H1 (cell line): ENCODE data around the gene NDUFB8. TPM values are rescaled to one million over a fixed set of nuclear protein-coding genes. Genes with fewer than 3 reads are reported as not detected.

ENCODE experiments used
- CTCF ChIA-PET: fragments of 300-600 bp; sonication (Branson Sonifier 250); formaldehyde crosslinking; loops from one replicate; lab custom pipeline; 2021; ENCODE audit not compliant: partially characterized antibody; lab: Charles Lee
- POLR2A ChIA-PET: fragments of 300-600 bp; sonication (Branson Sonifier 250); formaldehyde crosslinking; loops from one replicate; lab custom pipeline; 2021; ENCODE audit warnings: inconsistent platforms; ENCODE audit not compliant: partially characterized antibody; lab: Charles Lee
- DNase-seq, 2 experiments: peaks; one replicate each; pipeline versions ENCODE4 v3.0.0 to v3.0.0-alpha.2; 2010 to 2022; ENCODE audit warnings: low spot score in 2 of 2, low read depth in 1 of 2, mixed read lengths in 1 of 2
- FAIRE-seq: peaks from 2 replicates; lab custom pipeline; 2011; peaks lifted over from hg19 to GRCh38; lab: Jason Lieb, UNC
- H2AFZ ChIP-seq: 2 replicates; pipeline ENCODE4 v1.8.1; 2012; ENCODE audit warnings: low read length, inconsistent platforms
- H2AK5ac ChIP-seq: 2 replicates; pipeline ENCODE4 v1.6.1; 2013; ENCODE audit warnings: low read depth, low read length
- H2BK120ac ChIP-seq: replicated peaks from 2 replicates; pipeline ENCODE3; 2013; ENCODE audit warnings: low read depth, low read length, inconsistent platforms
- H2BK12ac ChIP-seq: 2 replicates; pipeline ENCODE4 v1.6.1; 2013; ENCODE audit warnings: low read depth, low read length
- H2BK15ac ChIP-seq: 2 replicates; pipeline ENCODE4 v1.6.1; 2013; ENCODE audit warnings: low read length
- H2BK20ac ChIP-seq: 2 replicates; pipeline ENCODE4 v1.6.1; 2013; ENCODE audit warnings: low read length
- H2BK5ac ChIP-seq: 2 replicates; pipeline ENCODE4 v1.6.1; 2013; ENCODE audit warnings: low read depth, low read length
- H3K14ac ChIP-seq: 2 replicates; pipeline ENCODE4 v1.6.1; 2013; ENCODE audit warnings: inconsistent platforms; ENCODE audit not compliant: insufficient read length
- H3K18ac ChIP-seq: 2 replicates; pipeline ENCODE4 v1.6.1; 2013; ENCODE audit warnings: low read length; ENCODE audit errors: extremely low read depth
- H3K23ac ChIP-seq: 2 replicates; pipeline ENCODE4 v1.6.1; 2013; ENCODE audit warnings: inconsistent platforms; ENCODE audit not compliant: insufficient read length
- H3K23me2 ChIP-seq: 2 replicates; pipeline ENCODE4 v1.6.1; 2013; ENCODE audit warnings: low read depth, low read length
- H3K27ac ChIP-seq: 2 replicates; pipeline ENCODE4 v1.6.1; 2011; ENCODE audit warnings: low read depth, low read length, inconsistent platforms
- H3K27me3 ChIP-seq, 4 experiments: replicated peaks in 1 of 4; 1 replicate in 1 of 4; 2 replicates in 3 of 4; pipeline versions ENCODE4 v1.6.1 to v1.8.1; 2011 to 2013; ENCODE audit warnings: low read length in 3 of 4, mild to moderate bottlenecking in 3 of 4, inconsistent platforms in 2 of 4, mixed read lengths in 2 of 4, moderate library complexity in 1 of 4; ENCODE audit not compliant: control insufficient read depth in 3 of 4, insufficient read depth in 3 of 4; ENCODE audit errors: extremely low read depth in 1 of 4
- H3K36me3 ChIP-seq, 4 experiments: 2 replicates each; pipeline versions ENCODE4 v1.6.1 to v1.8.1; 2011 to 2013; ENCODE audit warnings: mild to moderate bottlenecking in 4 of 4, low read length in 3 of 4, moderate library complexity in 2 of 4, control low read depth in 1 of 4, inconsistent platforms in 1 of 4; ENCODE audit not compliant: insufficient read depth in 4 of 4, control insufficient read depth in 2 of 4
- H3K4ac ChIP-seq: replicated peaks from 2 replicates; pipeline ENCODE3; 2013; ENCODE audit warnings: low read length, low read depth, mixed read lengths, inconsistent platforms; ENCODE audit not compliant: insufficient read length
- H3K4me1 ChIP-seq, 4 experiments: replicated peaks in 1 of 4; 1 replicate in 1 of 4; 2 replicates in 3 of 4; pipeline versions ENCODE4 v1.6.1 to v1.8.1; 2011 to 2013; ENCODE audit warnings: low read length in 3 of 4, inconsistent platforms in 2 of 4, mixed read lengths in 1 of 4; ENCODE audit not compliant: insufficient read depth in 4 of 4, control insufficient read depth in 3 of 4
- H3K4me2 ChIP-seq, 2 experiments: 2 replicates each; pipeline versions ENCODE4 v1.6.1 to v1.8.1; 2011 to 2013; ENCODE audit warnings: low read depth in 2 of 2, low read length in 2 of 2, control low read depth in 1 of 2, inconsistent platforms in 1 of 2, mild to moderate bottlenecking in 1 of 2; ENCODE audit not compliant: insufficient read depth in 1 of 2
- H3K4me3 ChIP-seq, 4 experiments: fragments of 200-600, 300-600 bp in 1 of 4; sonication (generic), shearing (Covaris generic), sonication (Bioruptor Twin) in 1 of 4; 2 replicates each; pipeline versions ENCODE4 v1.5.1 to v1.8.1; 2011 to 2016; ENCODE audit warnings: low read length in 4 of 4, low read depth in 3 of 4, control low read depth in 2 of 4, inconsistent platforms in 2 of 4, mild to moderate bottlenecking in 2 of 4, mixed read lengths in 1 of 4, moderate library complexity in 1 of 4; ENCODE audit not compliant: insufficient read depth in 2 of 4; ENCODE audit errors: extremely low read depth in 1 of 4
- H3K56ac ChIP-seq: replicated peaks from 2 replicates; pipeline ENCODE3; 2013; ENCODE audit warnings: low read depth, mild to moderate bottlenecking, mixed read lengths, low read length, inconsistent platforms; ENCODE audit not compliant: insufficient read length
- H3K79me1 ChIP-seq: 2 replicates; pipeline ENCODE4 v1.6.1; 2013; ENCODE audit warnings: low read depth, low read length, control low read depth
- H3K79me2 ChIP-seq, 2 experiments: 2 replicates each; pipeline versions ENCODE4 v1.6.1 to v1.8.1; 2012 to 2013; ENCODE audit warnings: low read length in 2 of 2, mild to moderate bottlenecking in 2 of 2, inconsistent platforms in 1 of 2; ENCODE audit not compliant: insufficient read depth in 2 of 2, control insufficient read depth in 1 of 2
- H3K9ac ChIP-seq, 4 experiments: replicated peaks in 1 of 4; 1 replicate in 1 of 4; 2 replicates in 3 of 4; pipeline versions ENCODE4 v1.6.1 to v1.8.1; 2011 to 2013; ENCODE audit warnings: low read depth in 3 of 4, low read length in 3 of 4, control low read depth in 2 of 4, mild to moderate bottlenecking in 2 of 4, moderate library complexity in 2 of 4, inconsistent platforms in 1 of 4; ENCODE audit errors: extremely low read depth in 1 of 4
- H3K9me3 ChIP-seq, 2 experiments: 2 replicates each; pipeline versions ENCODE4 v1.6.1 to v1.8.1; 2012 to 2013; ENCODE audit warnings: mild to moderate bottlenecking in 2 of 2, moderate library complexity in 2 of 2, control low read depth in 1 of 2, inconsistent platforms in 1 of 2, low read depth in 1 of 2, low read length in 1 of 2, mixed read lengths in 1 of 2; ENCODE audit not compliant: insufficient read depth in 2 of 2
- H4K20me1 ChIP-seq, 2 experiments: replicated peaks in 1 of 2; 2 replicates each; pipeline versions ENCODE3 to v1.8.1; 2011 to 2013; ENCODE audit warnings: inconsistent platforms in 2 of 2, low read length in 2 of 2, mild to moderate bottlenecking in 1 of 2; ENCODE audit not compliant: insufficient read depth in 2 of 2, control insufficient read depth in 1 of 2
- H4K5ac ChIP-seq: 2 replicates; pipeline ENCODE4 v1.6.1; 2013; ENCODE audit warnings: low read length, low read depth, mixed read lengths, inconsistent platforms; ENCODE audit not compliant: insufficient read length
- H4K8ac ChIP-seq: 2 replicates; pipeline ENCODE4 v1.8.0; 2013; ENCODE audit warnings: mild to moderate bottlenecking, moderate library complexity, low read length, inconsistent platforms; ENCODE audit not compliant: insufficient read depth; ENCODE audit errors: extremely low read depth
- H4K91ac ChIP-seq: replicated peaks from 2 replicates; pipeline ENCODE3; 2013; ENCODE audit warnings: low read length, mixed read lengths, inconsistent platforms; ENCODE audit not compliant: insufficient read length
- CBX8 ChIP-seq: fragments of 300-800, 300-1000 bp; sonication (generic); IDR thresholded peaks from 2 replicates; pipeline ENCODE4 v1.7.1; 2016; ENCODE audit warnings: low read depth, low read length, borderline replicate concordance
- CEBPB ChIP-seq: IDR thresholded peaks from 2 replicates; pipeline ENCODE4 v1.6.1; 2012; ENCODE audit warnings: low read depth, low read length
- EGR1 ChIP-seq: IDR thresholded peaks from 2 replicates; pipeline ENCODE4 v1.6.1; 2011; ENCODE audit warnings: low read depth, low read length, borderline replicate concordance
- RAD21 ChIP-seq, 2 experiments: IDR thresholded peaks in 1 of 2; conservative IDR thresholded peaks in 1 of 2; 2 replicates each; pipeline ENCODE4 v1.6.1; 2011; ENCODE audit warnings: low read depth in 2 of 2, low read length in 2 of 2, improper control_type of control experiment in 1 of 2, inconsistent platforms in 1 of 2, mild to moderate bottlenecking in 1 of 2, moderate library complexity in 1 of 2
- SIN3A ChIP-seq, 2 experiments: IDR thresholded peaks in 1 of 2; conservative IDR thresholded peaks in 1 of 2; 2 replicates each; pipeline ENCODE4 v1.6.1; 2011 to 2012; ENCODE audit warnings: low read length in 2 of 2, improper control_type of control experiment in 1 of 2, low read depth in 1 of 2, mild to moderate bottlenecking in 1 of 2
- SP1 ChIP-seq: IDR thresholded peaks from 2 replicates; pipeline ENCODE4 v1.6.1; 2011; ENCODE audit warnings: low read depth, low read length
- SP4 ChIP-seq: IDR thresholded peaks from 2 replicates; pipeline ENCODE4 v1.6.1; 2012; ENCODE audit warnings: low read length, inconsistent platforms
- TAF7 ChIP-seq: optimal IDR thresholded peaks from 2 replicates; pipeline ENCODE3; 2011; ENCODE audit warnings: low read depth, mild to moderate bottlenecking, inconsistent platforms, low read length, moderate library complexity, borderline replicate concordance
- WGBS, 2 experiments: shearing (Covaris generic) in 1 of 2; methylation state at CpG; one replicate each; pipeline versions ENCODE4 v1.1.6 to v1.1.7; 2013 to 2015; ENCODE audit warnings: low lambda C conversion rate in 2 of 2, mixed read lengths in 2 of 2, inconsistent platforms in 1 of 2, low coverage in 1 of 2, missing lambda C conversion rate in 1 of 2; ENCODE audit not compliant: insufficient replicate concordance in 2 of 2, insufficient coverage in 1 of 2, insufficient read length in 1 of 2; ENCODE audit errors: extremely low coverage in 1 of 2, missing lambda C conversion rate in 1 of 2; 5-methylcytosine and 5-hydroxymethylcytosine counted together
- polyA plus RNA-seq, 7 experiments: library from polyadenylated mRNA; depleted of rRNA in 3 of 7; stranded (reverse) in 5 of 7; unstranded in 2 of 7; fragments of >200 nt in 5 of 7; fragments of 200-250 nt in 2 of 7; gene quantifications; 1 replicate in 5 of 7; 2 replicates in 1 of 7; 4 replicates in 1 of 7; pipeline versions ENCODE4 v1.2.1 to v1.2.3, GENCODE V29; 2011 to 2013; ENCODE audit warnings: missing spikeins in 2 of 7, mixed read lengths in 2 of 7
- total RNA-seq: library from RNA; stranded (reverse); fragmentation: NEBNext Ultra II Directional; extraction: Animal tissue kit (Norgen Biotek cat#: 25700); gene quantifications from 2 replicates; pipeline ENCODE4 v1.2.1, GENCODE V29; 2021

The NDUFB8 gene
- total and polyA plus RNA-seq, 2 of the 8 experiments (the other 6 are each of a cell fraction or from before 2014, with no cell fraction given) = 175 to 455 TPM

- peaks cover 0 to 10% (median 8%) of the 10 kb centered on the region in 4 experiments; a peak in 6 of 7 replicates for H3K4me1 ChIP-seq
- no peak overlapping the region for H4K8ac ChIP-seq
- H3K4ac ChIP-seq = no peak overlapping the region
- H3K27me3 ChIP-seq = peaks cover 34 to 49% (median 40%) of the 10 kb centered on the region in 4 experiments
- H2AK5ac ChIP-seq = no peak overlapping the region
- H3K56ac ChIP-seq = no peak overlapping the region
- no peak overlapping the region for H2AFZ ChIP-seq
- DNase-seq = no peak
- no peak overlapping the region for H3K4me3 ChIP-seq
- no peak overlapping the region for H4K5ac ChIP-seq
- no peak overlapping the region for H3K9ac ChIP-seq
- H3K23me2 ChIP-seq = peaks cover 9% of the 10 kb centered on the region
- POLR2A ChIA-PET = no interaction called here
- H3K27ac ChIP-seq = no peak overlapping the region
- H3K23ac ChIP-seq = no peak overlapping the region
- H3K9me3 ChIP-seq = no peaks in the 10 kb centered on the region
- WGBS, 2 experiments = 75% methylated on average over 5 of the region's 5 CpGs; no CpG with 5 or more reads in 1 of the 2 experiments
- no peak overlapping the region for H2BK12ac ChIP-seq
- no peaks in the 10 kb centered on the region for H3K79me2 ChIP-seq
- no peak overlapping the region for H4K91ac ChIP-seq
- CTCF ChIA-PET = interaction anchor here (0.6 to 1.6 kb wide), 4 partner anchors 8 to 141 kb away, joined by 3 to 6 read pairs (median 3); no protein-coding TSS in a partner anchor
- no peak overlapping the region for H3K18ac ChIP-seq
- H2BK15ac ChIP-seq = no peak overlapping the region
- no peak overlapping the region for H3K4me2 ChIP-seq
- H3K14ac ChIP-seq = no peak overlapping the region
- H2BK5ac ChIP-seq = no peak overlapping the region
- H3K79me1 ChIP-seq = no peaks in the 10 kb centered on the region
- H4K20me1 ChIP-seq = peaks cover 2 to 4% of the 10 kb centered on the region in 2 experiments
- no peak overlapping the region for H2BK20ac ChIP-seq
- H2BK120ac ChIP-seq = no peak overlapping the region
- H3K36me3 ChIP-seq = no peaks in the 10 kb centered on the region
- FAIRE-seq = no peak
- TF ChIP-seq RAD21 (IDR thresholded peaks at IDR 0.05 in 1 of 2, conservative IDR thresholded peaks at IDR 0.05 in 1 of 2; ENCODE audit: low read depth in 2 of 2, low read length in 2 of 2) (no peak), SP4 (no peak), CEBPB (no peak), TAF7 (no peak), SIN3A (conservative IDR thresholded peaks at IDR 0.05 in 1 of 2, IDR thresholded peaks at IDR 0.05 in 1 of 2; ENCODE audit: low read depth in 1 of 2, low read length in 2 of 2) (no peak), EGR1 (no peak), CBX8 (no peak), SP1 (no peak)
These were observed 51.7 kb downstream of the NDUFB8 start for GRCh38 chr10:100477970-100478369.
